DOHH2 (cell line): ENCODE results near the gene PTPRN2.

Experiments
- H3F3A ChIP-seq: fragments of 200-600 bp; sonication (generic), shearing (Covaris generic); 2 replicates; pipeline ENCODE4 v1.6.0; 2016; ENCODE audit warnings: antibody characterized with exemption, mild to moderate bottlenecking; ENCODE audit not compliant: control insufficient read depth, insufficient read depth
- H3K27ac ChIP-seq: fragments of 200-600 bp; sonication (generic); 2 replicates; pipeline ENCODE4 v1.5.1; 2014; ENCODE audit warnings: low read depth, mild to moderate bottlenecking, low read length, moderate library complexity
- H3K27me3 ChIP-seq: fragments of 200-600 bp; sonication (generic); 2 replicates; pipeline ENCODE4 v1.6.1; 2014; ENCODE audit warnings: mild to moderate bottlenecking, low read length, mixed read lengths; ENCODE audit not compliant: control insufficient read depth
- H3K36me3 ChIP-seq: fragments of 200-600 bp; sonication (generic); 2 replicates; pipeline ENCODE4 v1.6.1; 2014; ENCODE audit warnings: mild to moderate bottlenecking, low read length, moderate library complexity, mixed read lengths; ENCODE audit not compliant: control insufficient read depth
- H3K4me1 ChIP-seq: fragments of 200-600 bp; sonication (generic); 2 replicates; pipeline ENCODE4 v1.6.1; 2014; ENCODE audit warnings: mild to moderate bottlenecking, low read length, mixed read lengths; ENCODE audit not compliant: control insufficient read depth
- H3K4me2 ChIP-seq: fragments of 200-600 bp; sonication (generic); 2 replicates; pipeline ENCODE4 v1.6.0; 2014; ENCODE audit warnings: mild to moderate bottlenecking, low read length, moderate library complexity
- H3K4me3 ChIP-seq: fragments of 200-600 bp; sonication (generic); 2 replicates; pipeline ENCODE4 v1.5.1; 2014; ENCODE audit warnings: mild to moderate bottlenecking, low read length, mixed read lengths
- H3K79me2 ChIP-seq: fragments of 200-600 bp; sonication (generic); 2 replicates; pipeline ENCODE4 v1.6.1; 2014; ENCODE audit warnings: mild to moderate bottlenecking, low read length, mixed read lengths; ENCODE audit not compliant: control insufficient read depth
- H3K9me2 ChIP-seq: fragments of 200-600 bp; sonication (generic); replicated peaks from 2 replicates; pipeline ENCODE4 v1.6.1; 2014; ENCODE audit warnings: mild to moderate bottlenecking, low read length, mixed read lengths; ENCODE audit not compliant: control insufficient read depth
- H3K9me3 ChIP-seq: fragments of 200-600 bp; sonication (generic); 2 replicates; pipeline ENCODE4 v1.6.1; 2014; ENCODE audit warnings: antibody characterized with exemption, low read length, mixed read lengths; ENCODE audit not compliant: control insufficient read depth, insufficient read depth
- H4K20me1 ChIP-seq: fragments of 200-600 bp; sonication (generic); 2 replicates; pipeline ENCODE4 v1.6.0; 2014; ENCODE audit warnings: low read depth, mild to moderate bottlenecking, antibody characterized with exemption, low read length, moderate library complexity; ENCODE audit not compliant: control insufficient read depth, insufficient read depth
- EZH2phosphoT487 ChIP-seq: fragments of 200-600 bp; sonication (generic); IDR thresholded peaks from 2 replicates; pipeline ENCODE4 v1.6.1; 2017; ENCODE audit warnings: borderline replicate concordance, mild to moderate bottlenecking, antibody characterized with exemption, low read length, moderate library complexity, mixed read lengths
- TF ChIP-seq, protein P1 (sequence below): fragments of 200-600 bp; sonication (generic); IDR thresholded peaks from one replicate; pipeline ENCODE4 v1.5.1; 2014; ENCODE audit warnings: antibody characterized with exemption, mild to moderate bottlenecking, low read depth, low read length; ENCODE audit not compliant: poor library complexity, severe bottlenecking

Gene PTPRN2

DNA sequence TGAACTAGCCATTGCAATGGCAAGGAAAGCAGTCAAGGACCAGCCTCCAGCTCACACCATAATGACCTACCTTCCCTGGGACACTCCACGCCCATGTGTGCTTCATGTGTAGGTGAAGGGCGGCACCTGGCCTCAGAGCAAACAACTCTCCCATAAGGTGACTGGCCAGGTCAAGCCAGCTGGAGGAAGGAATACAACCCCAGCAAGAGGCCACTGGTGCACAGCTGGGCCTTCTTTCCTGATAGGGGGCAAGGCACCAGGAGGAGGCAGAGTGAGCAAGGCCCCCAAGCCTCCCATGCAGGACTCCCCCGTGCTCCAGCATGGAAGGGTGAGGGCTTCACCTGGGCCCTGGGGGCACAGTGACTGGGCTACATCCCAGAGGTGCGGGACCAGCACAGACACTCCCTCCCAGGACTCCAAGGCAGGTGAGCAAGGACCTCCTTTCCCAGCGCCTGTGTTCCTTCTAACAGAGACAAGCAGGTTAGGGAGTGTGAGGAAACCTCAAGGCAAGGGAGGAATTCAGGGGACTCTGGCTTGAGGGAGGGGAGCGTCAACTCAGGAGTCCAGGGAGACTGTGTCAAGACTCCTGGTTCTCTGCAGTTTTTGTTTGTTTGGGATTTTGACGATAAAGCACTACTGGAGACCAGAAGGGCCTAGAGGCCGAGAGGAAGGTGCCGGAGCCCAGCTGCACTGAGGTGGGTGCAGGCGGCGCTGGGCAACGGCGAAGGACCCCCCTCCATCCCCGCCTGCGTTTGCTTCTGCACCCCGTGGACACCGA, 1.7 kb downstream of the PTPRN2 start:
- Histone ChIP-seq H3K9me3 (peaks cover 11% of the 10 kb centered on the region; the same call in 1 of the 2 replicates), H3F3A (no peaks in the 10 kb centered on the region), H3K4me3 (no peak overlapping the region), H3K79me2 (no peaks in the 10 kb centered on the region), H3K4me2 (no peak overlapping the region), H3K4me1 (peaks cover 3% of the 10 kb centered on the region; the same call in 1 of the 2 replicates), H3K27me3 (no peaks in the 10 kb centered on the region), H4K20me1 (no peaks in the 10 kb centered on the region), H3K36me3 (no peaks in the 10 kb centered on the region), H3K27ac (no peak overlapping the region), H3K9me2 (no peaks in the 10 kb centered on the region)
- no peak for TF ChIP-seq EZH2phosphoT487
- TF ChIP-seq, protein P1, sequence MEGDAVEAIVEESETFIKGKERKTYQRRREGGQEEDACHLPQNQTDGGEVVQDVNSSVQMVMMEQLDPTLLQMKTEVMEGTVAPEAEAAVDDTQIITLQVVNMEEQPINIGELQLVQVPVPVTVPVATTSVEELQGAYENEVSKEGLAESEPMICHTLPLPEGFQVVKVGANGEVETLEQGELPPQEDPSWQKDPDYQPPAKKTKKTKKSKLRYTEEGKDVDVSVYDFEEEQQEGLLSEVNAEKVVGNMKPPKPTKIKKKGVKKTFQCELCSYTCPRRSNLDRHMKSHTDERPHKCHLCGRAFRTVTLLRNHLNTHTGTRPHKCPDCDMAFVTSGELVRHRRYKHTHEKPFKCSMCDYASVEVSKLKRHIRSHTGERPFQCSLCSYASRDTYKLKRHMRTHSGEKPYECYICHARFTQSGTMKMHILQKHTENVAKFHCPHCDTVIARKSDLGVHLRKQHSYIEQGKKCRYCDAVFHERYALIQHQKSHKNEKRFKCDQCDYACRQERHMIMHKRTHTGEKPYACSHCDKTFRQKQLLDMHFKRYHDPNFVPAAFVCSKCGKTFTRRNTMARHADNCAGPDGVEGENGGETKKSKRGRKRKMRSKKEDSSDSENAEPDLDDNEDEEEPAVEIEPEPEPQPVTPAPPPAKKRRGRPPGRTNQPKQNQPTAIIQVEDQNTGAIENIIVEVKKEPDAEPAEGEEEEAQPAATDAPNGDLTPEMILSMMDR, result no peak

DNA sequence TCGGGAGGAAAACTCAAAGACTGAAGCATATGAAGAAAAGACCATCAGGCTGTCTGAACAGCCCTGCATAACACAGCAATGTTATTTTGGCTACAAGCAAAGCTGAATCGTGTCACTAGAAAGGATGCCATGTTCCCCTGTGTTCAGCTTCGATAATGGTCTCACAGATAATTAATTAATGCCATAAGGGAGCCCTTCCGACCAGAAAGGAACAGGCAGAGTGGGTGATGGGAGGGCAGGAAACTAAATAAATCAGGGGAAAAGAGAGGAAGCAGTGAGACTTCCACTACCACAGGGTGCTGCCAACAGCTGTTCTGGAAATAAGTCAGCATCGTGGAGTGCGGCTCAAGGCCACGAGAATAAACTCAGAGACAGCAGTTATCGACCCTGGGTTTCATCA, 3.2 kb downstream of the PTPRN2 start:
- H3K4me2 ChIP-seq, result no peak overlapping the region
- no peak overlapping the region for H3K4me3 ChIP-seq
- peaks cover 15% of the 10 kb centered on the region; the same call in 1 of the 2 replicates for H3K9me3 ChIP-seq
- no peak for TF ChIP-seq EZH2phosphoT487
- TF ChIP-seq, protein P1, result no peak
- no peaks in the 10 kb centered on the region for H3K27me3 ChIP-seq
- H3K27ac ChIP-seq, result no peak overlapping the region
- peaks cover 3% of the 10 kb centered on the region; the same call in 1 of the 2 replicates for H3K4me1 ChIP-seq
- no peaks in the 10 kb centered on the region for H4K20me1 ChIP-seq
- no peaks in the 10 kb centered on the region for H3K79me2 ChIP-seq
- no peaks in the 10 kb centered on the region for H3K36me3 ChIP-seq
- H3K9me2 ChIP-seq, result no peaks in the 10 kb centered on the region
- no peaks in the 10 kb centered on the region for H3F3A ChIP-seq

DNA sequence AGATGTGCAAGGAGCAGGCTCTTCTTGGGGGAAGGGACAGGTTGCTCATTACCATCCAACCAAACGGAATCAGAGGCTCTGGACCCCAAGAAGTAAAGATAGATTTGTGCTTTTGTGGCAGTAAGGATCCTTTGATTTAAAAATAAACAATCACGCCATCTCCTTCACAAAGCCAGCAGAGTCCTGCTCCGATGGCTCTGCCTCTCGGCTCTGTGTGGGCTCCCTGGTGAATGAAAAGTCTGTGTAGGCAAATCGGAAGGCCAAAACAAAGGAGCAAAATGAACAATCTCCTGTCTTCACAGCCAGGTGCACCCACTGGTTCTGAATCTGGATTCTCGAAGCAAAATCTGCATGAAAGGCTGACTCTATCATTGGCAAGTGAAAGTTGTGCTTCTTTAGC, 3.8 kb downstream of the PTPRN2 start:
- H3F3A ChIP-seq, result no peaks in the 10 kb centered on the region
- no peaks in the 10 kb centered on the region for H3K9me2 ChIP-seq
- no peaks in the 10 kb centered on the region for H3K27me3 ChIP-seq
- H3K36me3 ChIP-seq, result no peaks in the 10 kb centered on the region
- peaks cover 3% of the 10 kb centered on the region; the same call in 1 of the 2 replicates for H3K4me1 ChIP-seq
- no peak overlapping the region for H3K4me3 ChIP-seq
- H3K79me2 ChIP-seq, result no peaks in the 10 kb centered on the region
- TF ChIP-seq, protein P1, result no peak
- TF ChIP-seq EZH2phosphoT487, result no peak
- H3K9me3 ChIP-seq, result peaks cover 14% of the 10 kb centered on the region; the same call in 1 of the 2 replicates
- H3K27ac ChIP-seq, result no peak overlapping the region
- H3K4me2 ChIP-seq, result no peak overlapping the region
- no peaks in the 10 kb centered on the region for H4K20me1 ChIP-seq
